ENCODE results near the gene TDRD9. TPM values are rescaled to one million over a fixed set of nuclear protein-coding genes. Genes with fewer than 3 reads are reported as not detected.
A peak's percentile ranks its signal among the peaks of the same experiment; 100 is the strongest.
"Not testable (repeated sequence)": the region's sequence is repeated elsewhere in the genome, so short reads cannot be mapped to it uniquely, and the experiment has no call there.

Gene TDRD9
- under 1 TPM; 0.10 to 0.68 TPM for total RNA-seq

- DNase-seq (ENCODE audit: low spot score in 2 of 2), result no peak
- Mint-ChIP-seq H3K9me3 (no peaks in the 10 kb centered on the region), H3K36me3 (no peaks in the 10 kb centered on the region), H3K27ac (no peak within 1 kb of the TSS)
- no peak for ATAC-seq
Measured at GRCh38 chr14:103928011-103928890, at the start of gene TDRD9. TSS of gene TDRD9 (plus strand) at chr14:103928456. CDS start at chr14:103928510, 54 bp downstream.

- no peaks in the 10 kb centered on the region for H3K36me3 Mint-ChIP-seq
- ATAC-seq (no peak), DNase-seq (ENCODE audit: low spot score in 2 of 2) (no peak)
- H3K9me3 Mint-ChIP-seq, result peaks cover 3 to 7% of the 10 kb centered on the region in 2 donors
- H3K27ac Mint-ChIP-seq, result peak overlapping the region in 1 of 2 donors; percentile 54
Measured at GRCh38 chr14:103879118-103879569, 49.1 kb upstream of the TDRD9 start.

GRCh38 chr14:103879570-103880347 is 48.5 kb upstream of the TDRD9 start:
- H3K9me3 Mint-ChIP-seq, result peaks cover 3 to 7% of the 10 kb centered on the region in 2 donors
- ATAC-seq, result peak; percentile 28 to 74
- DNase-seq (ENCODE audit: low spot score in 2 of 2), result peak in 1 of 2 donors; percentile 17
- H3K27ac Mint-ChIP-seq, result peak overlapping the region in 1 of 2 donors; percentile 54
- H3K36me3 Mint-ChIP-seq, result no peaks in the 10 kb centered on the region

- Mint-ChIP-seq H3K9me3 (no peaks in the 10 kb centered on the region), H3K27ac (peak overlapping the region in 1 of 2 donors; percentile 54), H3K36me3 (no peaks in the 10 kb centered on the region)
- ATAC-seq, result peak; percentile 26 to 48
- DNase-seq (ENCODE audit: low spot score in 2 of 2), result no peak
Measured at GRCh38 chr14:103880348-103881267, 47.6 kb upstream of the TDRD9 start.

- no peak for ATAC-seq
- no peaks in the 10 kb centered on the region for H3K36me3 Mint-ChIP-seq
- no peaks in the 10 kb centered on the region for H3K9me3 Mint-ChIP-seq
- no peak overlapping the region for H3K27ac Mint-ChIP-seq
- no peak for DNase-seq (ENCODE audit: low spot score in 2 of 2)
Measured at GRCh38 chr14:103881268-103882201, 46.7 kb upstream of the TDRD9 start.

GRCh38 chr14:103882503-103883262 is 45.6 kb upstream of the TDRD9 start:
- H3K27ac Mint-ChIP-seq, result no peak overlapping the region
- no peak for ATAC-seq

GRCh38 chr14:103883263-103883523 is 45.1 kb upstream of the TDRD9 start:
- H3K27ac Mint-ChIP-seq, result no peak overlapping the region
- ATAC-seq, result no peak

More at GRCh38 chr14:103882503-103883262, 45.6 kb upstream of the TDRD9 start:
- Mint-ChIP-seq H3K9me3 (no peaks in the 10 kb centered on the region), H3K36me3 (no peaks in the 10 kb centered on the region)
- no peak for DNase-seq (ENCODE audit: low spot score in 2 of 2)

GRCh38 chr14:103884854-103885253 is 43.4 kb upstream of the TDRD9 start:
- ATAC-seq (no peak), DNase-seq (ENCODE audit: low spot score in 2 of 2) (no peak)
- Mint-ChIP-seq H3K27ac (no peak overlapping the region), H3K9me3 (no peaks in the 10 kb centered on the region), H3K36me3 (no peaks in the 10 kb centered on the region)

More at GRCh38 chr14:103883263-103883523, 45.1 kb upstream of the TDRD9 start:
- Mint-ChIP-seq H3K36me3 (no peaks in the 10 kb centered on the region), H3K9me3 (no peaks in the 10 kb centered on the region)
- no peak for DNase-seq (ENCODE audit: low spot score in 2 of 2)

GRCh38 chr14:103885509-103885932 is 42.7 kb upstream of the TDRD9 start:
- ATAC-seq (no peak), DNase-seq (ENCODE audit: low spot score in 2 of 2) (no peak)
- no peak overlapping the region for H3K27ac Mint-ChIP-seq

GRCh38 chr14:103886304-103887169 is 41.7 kb upstream of the TDRD9 start:
- DNase-seq (ENCODE audit: low spot score in 2 of 2) (no peak), ATAC-seq (no peak)
- Mint-ChIP-seq H3K36me3 (no peaks in the 10 kb centered on the region), H3K9me3 (no peaks in the 10 kb centered on the region), H3K27ac (peak overlapping the region in 1 of 2 donors; percentile 25)

More at GRCh38 chr14:103885509-103885932, 42.7 kb upstream of the TDRD9 start:
- Mint-ChIP-seq H3K9me3 (no peaks in the 10 kb centered on the region), H3K36me3 (no peaks in the 10 kb centered on the region)

- ATAC-seq (no peak), DNase-seq (ENCODE audit: low spot score in 2 of 2) (no peak)
- Mint-ChIP-seq H3K27ac (no peak overlapping the region), H3K9me3 (no peaks in the 10 kb centered on the region), H3K36me3 (no peaks in the 10 kb centered on the region)
Measured at GRCh38 chr14:103887170-103887501, 41.1 kb upstream of the TDRD9 start.

- DNase-seq (ENCODE audit: low spot score in 2 of 2), result no peak
- no peak for ATAC-seq
- H3K36me3 Mint-ChIP-seq, result no peaks in the 10 kb centered on the region
- no peak overlapping the region for H3K27ac Mint-ChIP-seq
- H3K9me3 Mint-ChIP-seq, result no peaks in the 10 kb centered on the region
Measured at GRCh38 chr14:103887557-103888115, 40.6 kb upstream of the TDRD9 start.

- H3K27ac Mint-ChIP-seq; H3K36me3 Mint-ChIP-seq; ATAC-seq; DNase-seq (ENCODE audit: low spot score in 2 of 2); H3K9me3 Mint-ChIP-seq: not testable (repeated sequence)
Measured at GRCh38 chr14:103889002-103889312, 39.3 kb upstream of the TDRD9 start.

Measured in activated naive CD4-positive, alpha-beta T cell treated with anti-CD3 and anti-CD28 coated beads, Interleukin-2, amount 50 U/mL, for 72 hours (primary cell).